Testis (tissue), 2 donors: ENCODE measurements around the gene ANKRD2.

ENCODE experiments used
- CTCF ChIP-seq, 3 experiments: fragments of 450-650 bp in 2 of 3; fragments of 200-600 bp in 1 of 3; sonication (generic) in 1 of 3; IDR thresholded peaks; one replicate each; pipeline ENCODE4 v1.5.1; 2016 to 2019; ENCODE audit warnings: antibody characterized with exemption in 3 of 3, mild to moderate bottlenecking in 2 of 3, moderate library complexity in 1 of 3
- POLR2A ChIP-seq: fragments of 450-650 bp; IDR thresholded peaks from one replicate; pipeline ENCODE4 v1.6.1; 2017; ENCODE audit warnings: antibody characterized with exemption, mild to moderate bottlenecking, moderate library complexity

DNA sequence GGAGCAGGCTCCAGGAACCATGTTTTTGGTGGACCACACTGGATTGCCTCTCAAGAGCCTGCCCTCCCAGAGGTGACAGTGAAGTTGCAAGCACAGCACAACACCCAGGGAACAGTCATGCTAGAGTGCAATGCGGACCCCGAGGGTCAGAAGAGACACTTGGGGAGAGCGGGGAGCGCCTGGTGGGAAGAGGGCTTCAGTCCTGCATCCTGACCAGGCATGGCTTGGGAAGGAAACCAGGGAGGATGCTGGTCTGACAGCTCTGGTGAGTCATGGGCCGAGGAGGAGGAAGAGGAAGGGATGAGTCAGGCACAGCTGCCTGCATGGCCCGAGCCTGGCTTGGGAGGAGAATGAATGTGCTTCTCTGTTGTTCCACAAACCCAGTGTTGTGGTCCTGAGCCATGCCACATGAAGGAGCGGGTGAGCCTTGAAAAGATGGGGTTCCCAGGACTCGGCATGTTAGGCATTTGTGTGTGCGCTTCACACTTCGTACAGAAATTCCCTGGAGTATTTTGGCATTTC is 29.5 kb upstream of the ANKRD2 start:
- TF ChIP-seq CTCF (IDR thresholded peaks at IDR 0.05), result no peak
- no peak for TF ChIP-seq POLR2A
